Cardiac muscle cell (in vitro differentiated cells and primary cell): ENCODE data around the gene RPS6KA5. TPM values are rescaled to one million over a fixed set of nuclear protein-coding genes. Genes with fewer than 3 reads are reported as not detected.

Experiments used
- DNase-seq, 2 donors: peaks; one replicate each; pipeline versions ENCODE4 v3.0.0 to v3.0.0-alpha.2; 2010 to 2017; ENCODE audit warnings: low read depth in 1 of 2, low spot score in 1 of 2
- H3K27ac ChIP-seq: fragments of 200-600 bp; sonication (generic); 2 replicates; pipeline ENCODE4 v1.5.1; 2016
- H3K27me3 ChIP-seq: fragments of 200-600 bp; sonication (generic); 2 replicates; pipeline ENCODE4 v1.6.0; 2016; ENCODE audit warnings: control low read depth
- H3K36me3 ChIP-seq: fragments of 200-600 bp; sonication (generic); 2 replicates; pipeline ENCODE4 v1.5.1; 2016; ENCODE audit warnings: control low read depth
- H3K4me1 ChIP-seq: fragments of 200-600 bp; sonication (generic); 2 replicates; pipeline ENCODE4 v1.8.1; 2017; ENCODE audit warnings: low read depth, mild to moderate bottlenecking, mixed run types
- H3K4me3 ChIP-seq: fragments of 200-600 bp; sonication (generic); 2 replicates; pipeline ENCODE4 v1.5.1; 2016; ENCODE audit warnings: mild to moderate bottlenecking
- H3K9me3 ChIP-seq: fragments of 200-600 bp; sonication (generic); 2 replicates; pipeline ENCODE4 v1.5.1; 2017; ENCODE audit warnings: low read depth, mild to moderate bottlenecking, control low read depth
- polyA plus RNA-seq: library from polyadenylated mRNA; unstranded; fragments of >200 nt; fragmentation: Nextera tagmentation; extraction: Ambion mirVana; gene quantifications from 2 replicates; pipeline ENCODE4 v1.2.1, GENCODE V29; 2016
- total RNA-seq: library from RNA; depleted of rRNA; stranded (reverse); fragments of >200 nt; gene quantifications from 2 replicates; pipeline ENCODE4 v1.2.3, GENCODE V29; 2016
- TF ChIP-seq, protein P1 (sequence below): IDR thresholded peaks from 2 replicates; pipeline ENCODE4 v1.5.1; 2012; ENCODE audit warnings: low read depth, mild to moderate bottlenecking, low read length

The RPS6KA5 gene
- total and polyA plus RNA-seq, 2 experiments from 2014 or later, result 3.3 to 10.9 TPM

DNA sequence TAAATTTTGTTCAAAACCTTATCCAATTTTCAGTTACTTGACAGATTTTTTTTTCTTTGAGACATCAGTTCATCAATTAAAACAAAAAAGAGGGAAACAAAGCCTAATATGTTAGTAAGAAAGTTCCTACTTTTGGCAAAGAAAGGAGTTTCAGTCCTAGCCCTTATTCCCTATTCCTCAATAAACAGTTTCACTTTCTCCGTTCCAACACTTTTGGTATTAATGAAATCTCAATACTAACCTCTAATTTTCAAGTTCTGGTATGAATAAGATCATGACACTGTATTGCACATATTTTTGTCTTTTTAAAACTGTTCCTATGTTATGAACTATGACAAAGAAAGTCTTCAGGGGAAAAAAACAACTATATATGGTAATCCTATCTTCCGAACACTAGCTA, 48.4 kb downstream of the RPS6KA5 start:
- Histone ChIP-seq H3K4me1 (no peaks in the 10 kb centered on the region), H3K27me3 (no peaks in the 10 kb centered on the region), H3K36me3 (no peaks in the 10 kb centered on the region), H3K4me3 (no peak overlapping the region), H3K27ac (no peak overlapping the region), H3K9me3 (no peaks in the 10 kb centered on the region)
- no peak for DNase-seq
- TF ChIP-seq, protein P1, sequence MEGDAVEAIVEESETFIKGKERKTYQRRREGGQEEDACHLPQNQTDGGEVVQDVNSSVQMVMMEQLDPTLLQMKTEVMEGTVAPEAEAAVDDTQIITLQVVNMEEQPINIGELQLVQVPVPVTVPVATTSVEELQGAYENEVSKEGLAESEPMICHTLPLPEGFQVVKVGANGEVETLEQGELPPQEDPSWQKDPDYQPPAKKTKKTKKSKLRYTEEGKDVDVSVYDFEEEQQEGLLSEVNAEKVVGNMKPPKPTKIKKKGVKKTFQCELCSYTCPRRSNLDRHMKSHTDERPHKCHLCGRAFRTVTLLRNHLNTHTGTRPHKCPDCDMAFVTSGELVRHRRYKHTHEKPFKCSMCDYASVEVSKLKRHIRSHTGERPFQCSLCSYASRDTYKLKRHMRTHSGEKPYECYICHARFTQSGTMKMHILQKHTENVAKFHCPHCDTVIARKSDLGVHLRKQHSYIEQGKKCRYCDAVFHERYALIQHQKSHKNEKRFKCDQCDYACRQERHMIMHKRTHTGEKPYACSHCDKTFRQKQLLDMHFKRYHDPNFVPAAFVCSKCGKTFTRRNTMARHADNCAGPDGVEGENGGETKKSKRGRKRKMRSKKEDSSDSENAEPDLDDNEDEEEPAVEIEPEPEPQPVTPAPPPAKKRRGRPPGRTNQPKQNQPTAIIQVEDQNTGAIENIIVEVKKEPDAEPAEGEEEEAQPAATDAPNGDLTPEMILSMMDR, result no peak

DNA sequence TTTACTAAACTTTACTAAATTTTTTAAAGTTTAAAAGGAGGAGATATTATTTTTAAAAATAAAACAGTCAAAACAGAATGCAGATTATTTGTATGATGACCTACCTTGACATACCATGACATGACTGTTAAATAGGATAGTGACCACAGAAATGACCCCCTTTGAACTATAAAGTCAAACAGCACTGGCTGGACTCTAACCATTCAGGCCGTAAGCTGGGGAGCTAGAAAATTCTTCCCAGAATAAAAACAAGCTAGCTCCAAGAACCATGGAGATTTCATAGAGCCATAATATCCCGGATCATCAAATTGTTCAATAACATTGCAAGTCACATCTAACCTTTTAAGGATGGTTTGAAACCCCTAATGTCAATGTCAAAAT, 50.3 kb downstream of the RPS6KA5 start:
- DNase-seq, result no peak
- Histone ChIP-seq H3K9me3 (no peaks in the 10 kb centered on the region), H3K27me3 (no peaks in the 10 kb centered on the region), H3K36me3 (no peaks in the 10 kb centered on the region), H3K27ac (no peak overlapping the region), H3K4me1 (no peaks in the 10 kb centered on the region), H3K4me3 (no peak overlapping the region)
- TF ChIP-seq, protein P1, result no peak

DNA sequence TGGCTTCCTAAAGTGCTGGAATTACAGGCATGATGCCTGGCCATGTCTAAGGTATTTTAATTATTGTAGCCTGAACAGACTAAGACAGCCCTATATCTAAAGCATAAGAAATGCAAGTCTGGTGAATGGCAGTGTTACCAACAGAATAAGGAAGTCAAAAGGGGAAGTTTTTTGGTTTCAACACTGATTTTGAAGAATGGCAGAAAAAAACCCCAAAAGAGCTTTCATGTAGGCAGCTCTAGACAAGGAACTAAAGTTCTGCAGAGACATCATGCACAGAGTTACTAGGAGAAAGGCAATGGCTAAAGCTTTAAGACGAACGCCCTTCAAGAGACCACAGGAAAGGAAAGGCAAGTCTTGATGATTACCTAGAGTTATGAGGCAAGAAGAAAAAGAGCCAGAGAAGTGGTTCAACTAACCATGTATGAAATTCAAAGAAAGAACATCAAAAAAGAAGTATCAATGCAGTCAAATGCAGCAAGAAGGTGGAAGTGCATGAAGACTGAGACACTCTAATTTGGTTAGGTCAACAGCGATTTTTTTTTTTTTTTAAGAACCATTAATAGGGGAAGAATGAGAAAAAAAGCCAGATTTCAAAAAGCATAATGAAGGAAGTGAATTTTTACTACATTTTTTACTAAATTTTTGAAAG, 50.8 kb downstream of the RPS6KA5 start:
- H3K9me3 ChIP-seq, result no peaks in the 10 kb centered on the region
- H3K4me3 ChIP-seq, result no peak overlapping the region
- no peaks in the 10 kb centered on the region for H3K4me1 ChIP-seq
- H3K36me3 ChIP-seq, result no peaks in the 10 kb centered on the region
- TF ChIP-seq, protein P1, result no peak
- no peaks in the 10 kb centered on the region for H3K27me3 ChIP-seq
- no peak for DNase-seq
- H3K27ac ChIP-seq, result no peak overlapping the region

DNA sequence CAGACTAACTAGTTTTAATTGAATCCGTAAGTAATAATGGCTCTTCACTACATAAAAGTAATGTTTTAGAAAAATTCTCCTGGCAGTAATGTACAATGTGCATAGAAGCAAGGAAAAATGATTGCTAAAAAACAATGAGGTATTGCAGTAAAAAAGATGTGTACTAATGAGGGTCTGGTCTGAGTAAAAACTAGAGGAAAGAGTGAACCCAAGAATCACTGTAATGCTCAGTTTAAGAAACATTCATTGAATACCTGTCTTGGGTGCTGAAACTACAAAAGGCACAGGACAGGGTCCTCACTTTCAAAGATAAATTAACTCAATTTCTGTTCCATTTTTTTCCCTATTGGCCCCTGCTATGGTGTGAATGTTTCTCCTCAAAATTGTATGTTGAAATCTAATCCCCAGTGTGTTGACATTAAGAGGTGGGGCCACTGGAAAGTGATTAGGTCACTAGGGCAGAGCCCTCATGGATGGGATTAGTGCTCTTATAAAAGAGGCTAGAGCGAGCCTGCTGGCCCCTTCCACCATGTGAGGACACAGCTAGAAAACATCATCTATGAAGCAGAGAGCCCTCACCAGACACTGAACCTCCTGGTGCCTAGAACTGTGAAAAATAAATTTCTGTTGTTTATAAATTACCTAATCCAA, 51.6 kb downstream of the RPS6KA5 start:
- no peak overlapping the region for H3K27ac ChIP-seq
- H3K4me1 ChIP-seq, result no peaks in the 10 kb centered on the region
- H3K36me3 ChIP-seq, result no peaks in the 10 kb centered on the region
- no peak for DNase-seq
- TF ChIP-seq, protein P1, result no peak
- H3K4me3 ChIP-seq, result no peak overlapping the region
- H3K27me3 ChIP-seq, result no peaks in the 10 kb centered on the region
- no peaks in the 10 kb centered on the region for H3K9me3 ChIP-seq

DNA sequence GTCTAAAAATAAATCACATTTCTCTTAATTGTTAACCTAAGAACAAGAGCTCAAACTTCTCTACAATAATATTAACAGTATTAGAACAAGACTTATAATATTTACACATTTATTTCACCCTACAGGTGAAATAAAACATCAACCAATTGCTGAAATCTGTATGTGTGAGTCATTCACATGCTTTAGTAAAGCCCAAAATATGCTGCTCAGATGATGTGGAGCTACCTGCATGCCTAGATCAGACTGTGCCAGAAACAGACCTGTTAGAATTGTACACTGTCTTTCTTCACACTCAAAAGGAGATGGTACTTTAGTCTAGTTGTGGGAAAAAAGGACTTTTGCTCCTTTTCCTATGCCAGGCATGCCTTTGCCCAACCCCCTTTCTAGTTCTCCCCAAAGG, 54.7 kb downstream of the RPS6KA5 start:
- DNase-seq, result no peak
- TF ChIP-seq, protein P1, result no peak
- Histone ChIP-seq H3K4me1 (no peaks in the 10 kb centered on the region), H3K4me3 (no peak overlapping the region), H3K9me3 (peaks cover 4% of the 10 kb centered on the region), H3K27ac (no peak overlapping the region), H3K27me3 (no peaks in the 10 kb centered on the region), H3K36me3 (no peaks in the 10 kb centered on the region)
